ENCODE results near the gene NAV3.

GRCh38 chr12:77850129-77850528 lies 19.4 kb downstream of the NAV3 start:
- TF ChIP-seq POLR2A (IDR thresholded peaks at IDR 0.05) (no peak), CTCF (IDR thresholded peaks at IDR 0.05) (no peak)

Measured in body of pancreas (tissue), 4 donors.